Measurements from ENCODE around the gene CDC25B. TPM values are rescaled to one million over a fixed set of nuclear protein-coding genes. Genes with fewer than 3 reads are reported as not detected.

CDC25B gene
- total RNA-seq, 1 donor from 2014 or later, result 51.1 TPM

GRCh38 chr20:3784863-3785239 is 11.3 kb upstream of the CDC25B start:
- Mint-ChIP-seq H3K36me3 (no peaks in the 10 kb centered on the region), H3K9me3 (no peaks in the 10 kb centered on the region), H3K27ac (no peak overlapping the region), H3K4me1 (ENCODE audit: unreplicated experiment) (peaks cover 39% of the 10 kb centered on the region), H3K27me3 (peaks cover 13% of the 10 kb centered on the region), H3K4me3 (peak overlapping the region; percentile 69)
- no peak for TF ChIP-seq CTCF (conservative IDR thresholded peaks at IDR 0.05)
- DNase-seq (ENCODE audit: extremely low spot score, unreplicated experiment), result no peak

- Mint-ChIP-seq H3K27ac (peak overlapping the region; percentile 76), H3K4me3 (no peak overlapping the region), H3K9me3 (no peaks in the 10 kb centered on the region), H3K4me1 (ENCODE audit: unreplicated experiment) (peaks cover 38% of the 10 kb centered on the region), H3K27me3 (peaks cover 10% of the 10 kb centered on the region), H3K36me3 (no peaks in the 10 kb centered on the region)
- DNase-seq (ENCODE audit: extremely low spot score, unreplicated experiment), result no peak
- no peak for TF ChIP-seq CTCF (conservative IDR thresholded peaks at IDR 0.05)
These were observed 10.6 kb upstream of the CDC25B start for GRCh38 chr20:3785240-3786125.

- H3K9me3 Mint-ChIP-seq, result no peaks in the 10 kb centered on the region
- TF ChIP-seq CTCF (conservative IDR thresholded peaks at IDR 0.05), result no peak
These were observed 10.0 kb upstream of the CDC25B start for GRCh38 chr20:3786126-3786484.

GRCh38 chr20:3786665-3787323 is 9.3 kb upstream of the CDC25B start, which contains the start of gene CENPB:
TSS of gene CENPB (minus strand) at chr20:3786740. CDS start at chr20:3786483, 257 bp downstream.
- H3K27ac Mint-ChIP-seq, result peak within 1 kb of the TSS; percentile 76
- peak; percentile 97 for DNase-seq (ENCODE audit: extremely low spot score, unreplicated experiment)
- H3K4me3 Mint-ChIP-seq, result peak within 1 kb of the TSS; percentile 91
- H3K4me1 Mint-ChIP-seq (ENCODE audit: unreplicated experiment), result peaks cover 25% of the 10 kb centered on the region
- TF ChIP-seq CTCF (conservative IDR thresholded peaks at IDR 0.05), result peak; percentile 91
- no peaks in the 10 kb centered on the region for H3K9me3 Mint-ChIP-seq
- no peaks in the 10 kb centered on the region for H3K36me3 Mint-ChIP-seq
- H3K27me3 Mint-ChIP-seq, result peaks cover 3% of the 10 kb centered on the region

More at GRCh38 chr20:3786126-3786484, 10.0 kb upstream of the CDC25B start:
- H3K27ac Mint-ChIP-seq, result peak overlapping the region; percentile 76
- H3K36me3 Mint-ChIP-seq, result no peaks in the 10 kb centered on the region
- H3K4me3 Mint-ChIP-seq, result peak overlapping the region; percentile 91
- no peak for DNase-seq (ENCODE audit: extremely low spot score, unreplicated experiment)
- H3K4me1 Mint-ChIP-seq (ENCODE audit: unreplicated experiment), result peaks cover 32% of the 10 kb centered on the region
- peaks cover 6% of the 10 kb centered on the region for H3K27me3 Mint-ChIP-seq

GRCh38 chr20:3787324-3788014 is 8.6 kb upstream of the CDC25B start:
- Mint-ChIP-seq H3K36me3 (no peaks in the 10 kb centered on the region), H3K9me3 (no peaks in the 10 kb centered on the region), H3K4me3 (peak overlapping the region; percentile 82), H3K27ac (no peak overlapping the region), H3K4me1 (ENCODE audit: unreplicated experiment) (peaks cover 22% of the 10 kb centered on the region), H3K27me3 (peaks cover 3% of the 10 kb centered on the region)
- no peak for DNase-seq (ENCODE audit: extremely low spot score, unreplicated experiment)
- no peak for TF ChIP-seq CTCF (conservative IDR thresholded peaks at IDR 0.05)
